SU-DHL-6 (cell line): ENCODE measurements around the gene CYB561.

Source experiments
- H2AFZ ChIP-seq: fragments of 200-600 bp; sonication (generic); 2 replicates; pipeline ENCODE4 v1.6.1; 2014; ENCODE audit warnings: low read depth, mild to moderate bottlenecking, moderate library complexity, mixed read lengths, antibody characterized with exemption, low read length; ENCODE audit not compliant: severe bottlenecking
- H3F3A ChIP-seq: fragments of 200-600 bp; shearing (Covaris generic); 2 replicates; pipeline ENCODE4 v1.6.0; 2016; ENCODE audit warnings: antibody characterized with exemption, mild to moderate bottlenecking; ENCODE audit not compliant: insufficient read depth
- H3K27ac ChIP-seq: fragments of 200-600 bp; sonication (generic); 2 replicates; pipeline ENCODE4 v1.5.1; 2016; ENCODE audit warnings: low read depth, mild to moderate bottlenecking, low read length, moderate library complexity, mixed read lengths
- H3K27me3 ChIP-seq: fragments of 200-600 bp; sonication (generic), shearing (Covaris generic); 2 replicates; pipeline ENCODE4 v1.6.0; 2014; ENCODE audit warnings: mild to moderate bottlenecking, low read length
- H3K36me3 ChIP-seq: fragments of 200-600 bp; sonication (generic); 2 replicates; pipeline ENCODE4 v1.6.1; 2014; ENCODE audit warnings: mild to moderate bottlenecking, low read length, mixed read lengths
- H3K4me2 ChIP-seq: fragments of 300-600, 200-600 bp; shearing (Covaris generic), sonication (generic); 2 replicates; pipeline ENCODE4 v1.6.0; 2014; ENCODE audit warnings: low read length, low read depth, mild to moderate bottlenecking; ENCODE audit not compliant: poor library complexity, severe bottlenecking
- H3K4me3 ChIP-seq: fragments of 200-600 bp; sonication (generic); 2 replicates; pipeline ENCODE4 v1.5.1; 2014; ENCODE audit warnings: antibody characterized with exemption, low read length, mild to moderate bottlenecking, mixed read lengths; ENCODE audit not compliant: insufficient read depth, poor library complexity, severe bottlenecking
- H3K79me2 ChIP-seq: fragments of 200-600 bp; sonication (generic); 2 replicates; pipeline ENCODE4 v1.6.1; 2014; ENCODE audit warnings: mild to moderate bottlenecking, low read length, moderate library complexity; ENCODE audit not compliant: insufficient read depth
- H3K9ac ChIP-seq: fragments of 200-600 bp; sonication (generic); 2 replicates; pipeline ENCODE4 v1.7.0; 2014; ENCODE audit warnings: mild to moderate bottlenecking, low read length
- H3K9me2 ChIP-seq: fragments of 200-600 bp; sonication (generic); replicated peaks from 2 replicates; pipeline ENCODE4 v1.6.1; 2014; ENCODE audit warnings: low read length; ENCODE audit not compliant: insufficient read depth
- H3K9me3 ChIP-seq: fragments of 200-600 bp; sonication (generic); 2 replicates; pipeline ENCODE4 v1.6.1; 2014; ENCODE audit warnings: low read length, mixed read lengths; ENCODE audit not compliant: insufficient read depth
- H4K20me1 ChIP-seq: fragments of 200-600 bp; sonication (generic); 2 replicates; pipeline ENCODE4 v1.6.1; 2014; ENCODE audit warnings: low read depth, mild to moderate bottlenecking, antibody characterized with exemption, low read length, moderate library complexity, mixed read lengths
- CTCF ChIP-seq: fragments of 200-600 bp; sonication (generic); IDR thresholded peaks from one replicate; pipeline ENCODE4 v1.5.1; 2017; ENCODE audit warnings: antibody characterized with exemption, mild to moderate bottlenecking, low read length, moderate library complexity; ENCODE audit not compliant: insufficient read depth, poor library complexity, severe bottlenecking
- EZH2phosphoT487 ChIP-seq: fragments of 200-600 bp; sonication (generic), shearing (Covaris generic); conservative IDR thresholded peaks from 2 replicates; pipeline ENCODE4 v1.6.1; 2018; ENCODE audit warnings: mild to moderate bottlenecking, antibody characterized with exemption, low read length, moderate library complexity, mixed read lengths

CYB561 gene

GRCh38 chr17:63464691-63465236 is 18.7 kb upstream of the CYB561 start:
- Histone ChIP-seq H3K9me2 (no peaks in the 10 kb centered on the region), H3K27ac (no peak overlapping the region), H3K36me3 (no peaks in the 10 kb centered on the region), H3K4me3 (no peak overlapping the region), H3K27me3 (no peaks in the 10 kb centered on the region), H3K79me2 (no peaks in the 10 kb centered on the region), H3K9ac (no peak overlapping the region), H4K20me1 (no peaks in the 10 kb centered on the region), H2AFZ (no peak overlapping the region), H3K9me3 (no peaks in the 10 kb centered on the region), H3K4me2 (no peak overlapping the region), H3F3A (no peaks in the 10 kb centered on the region)
- no peak for TF ChIP-seq EZH2phosphoT487
- TF ChIP-seq CTCF = no peak

GRCh38 chr17:63463771-63464170 is 17.7 kb upstream of the CYB561 start:
- H3K9me3 ChIP-seq = no peaks in the 10 kb centered on the region
- H4K20me1 ChIP-seq = no peaks in the 10 kb centered on the region
- no peak overlapping the region for H3K27ac ChIP-seq
- no peaks in the 10 kb centered on the region for H3K27me3 ChIP-seq
- H3K9ac ChIP-seq = no peak overlapping the region
- no peaks in the 10 kb centered on the region for H3K9me2 ChIP-seq
- H3K36me3 ChIP-seq = no peaks in the 10 kb centered on the region
- H3K4me2 ChIP-seq = no peak overlapping the region
- no peaks in the 10 kb centered on the region for H3F3A ChIP-seq
- TF ChIP-seq EZH2phosphoT487 (no peak), CTCF (no peak)
- H3K79me2 ChIP-seq = no peaks in the 10 kb centered on the region
- H2AFZ ChIP-seq = no peak overlapping the region
- H3K4me3 ChIP-seq = no peak overlapping the region

- no peaks in the 10 kb centered on the region for H3K79me2 ChIP-seq
- H3K9me3 ChIP-seq = no peaks in the 10 kb centered on the region
- no peaks in the 10 kb centered on the region for H3K36me3 ChIP-seq
- no peaks in the 10 kb centered on the region for H3K27me3 ChIP-seq
- H3F3A ChIP-seq = no peaks in the 10 kb centered on the region
- no peaks in the 10 kb centered on the region for H4K20me1 ChIP-seq
- no peak overlapping the region for H3K4me2 ChIP-seq
- no peaks in the 10 kb centered on the region for H3K9me2 ChIP-seq
- H3K4me3 ChIP-seq = no peak overlapping the region
- H3K9ac ChIP-seq = no peak overlapping the region
- no peak overlapping the region for H3K27ac ChIP-seq
- no peak for TF ChIP-seq EZH2phosphoT487
- TF ChIP-seq CTCF = no peak
- no peak overlapping the region for H2AFZ ChIP-seq
These were observed 13.9 kb upstream of the CYB561 start for GRCh38 chr17:63460018-63460417.
